ENCODE data around the gene MAT1A.

Gene MAT1A

GRCh38 chr10:80289451-80290287, at the start of gene MAT1A:
Gene MAT1A, minus strand, starts transcription at chr10:80289658. Its CDS starts 235 bp downstream, at chr10:80289423.
- Histone ChIP-seq H3K4me3 (ENCODE audit: low read depth, low read length) (no peak within 1 kb of the TSS), H3K9me3 (ENCODE audit: control insufficient read depth, insufficient read depth, low read depth, low read length) (no peaks in the 10 kb centered on the region), H3K27me3 (ENCODE audit: control insufficient read depth, insufficient read depth, low read length) (peaks cover 3% of the 10 kb centered on the region; the same call in 1 of the 2 replicates), H3K27ac (ENCODE audit: low read depth, low read length) (no peak within 1 kb of the TSS), H3K4me1 (ENCODE audit: control insufficient read depth, insufficient read depth, low read length) (peaks cover 5% of the 10 kb centered on the region; the same call in 1 of the 2 replicates), H3K36me3 (ENCODE audit: control insufficient read depth, insufficient read depth, low read length) (no peaks in the 10 kb centered on the region), H3K9ac (ENCODE audit: low read length) (peak within 1 kb of the TSS; percentile 46)

- Histone ChIP-seq H3K36me3 (ENCODE audit: control insufficient read depth, insufficient read depth, low read length) (no peaks in the 10 kb centered on the region), H3K27ac (ENCODE audit: low read depth, low read length) (no peak overlapping the region), H3K9ac (ENCODE audit: low read length) (no peak overlapping the region), H3K9me3 (ENCODE audit: control insufficient read depth, insufficient read depth, low read depth, low read length) (no peaks in the 10 kb centered on the region), H3K27me3 (ENCODE audit: control insufficient read depth, insufficient read depth, low read length) (no peaks in the 10 kb centered on the region; the same call in 1 of the 2 replicates), H3K4me1 (ENCODE audit: control insufficient read depth, insufficient read depth, low read length) (no peaks in the 10 kb centered on the region), H3K4me3 (ENCODE audit: low read depth, low read length) (no peak overlapping the region)
These were observed 44.5 kb upstream of the MAT1A start for GRCh38 chr10:80333983-80334382.

GRCh38 chr10:80324891-80325364, 35.5 kb upstream of the MAT1A start:
- no peak overlapping the region for H3K9ac ChIP-seq (ENCODE audit: low read length)
- no peak overlapping the region for H3K4me3 ChIP-seq (ENCODE audit: low read depth, low read length)
- no peaks in the 10 kb centered on the region for H3K36me3 ChIP-seq (ENCODE audit: control insufficient read depth, insufficient read depth, low read length)

GRCh38 chr10:80324086-80324485, 34.6 kb upstream of the MAT1A start:
- H3K4me3 ChIP-seq (ENCODE audit: low read depth, low read length): no peak overlapping the region
- H3K9ac ChIP-seq (ENCODE audit: low read length): no peak overlapping the region
- H3K36me3 ChIP-seq (ENCODE audit: control insufficient read depth, insufficient read depth, low read length): no peaks in the 10 kb centered on the region
- H3K4me1 ChIP-seq (ENCODE audit: control insufficient read depth, insufficient read depth, low read length): peaks cover 5% of the 10 kb centered on the region; the same call in 1 of the 2 replicates
- no peak overlapping the region for H3K27ac ChIP-seq (ENCODE audit: low read depth, low read length)
- no peaks in the 10 kb centered on the region for H3K9me3 ChIP-seq (ENCODE audit: control insufficient read depth, insufficient read depth, low read depth, low read length)
- H3K27me3 ChIP-seq (ENCODE audit: control insufficient read depth, insufficient read depth, low read length): peaks cover 2% of the 10 kb centered on the region; the same call in 1 of the 2 replicates

More at GRCh38 chr10:80324891-80325364, 35.5 kb upstream of the MAT1A start:
- H3K9me3 ChIP-seq (ENCODE audit: control insufficient read depth, insufficient read depth, low read depth, low read length): no peaks in the 10 kb centered on the region
- H3K27ac ChIP-seq (ENCODE audit: low read depth, low read length): no peak overlapping the region
- H3K27me3 ChIP-seq (ENCODE audit: control insufficient read depth, insufficient read depth, low read length): peaks cover 2% of the 10 kb centered on the region; the same call in 1 of the 2 replicates
- H3K4me1 ChIP-seq (ENCODE audit: control insufficient read depth, insufficient read depth, low read length): peaks cover 5% of the 10 kb centered on the region; the same call in 1 of the 2 replicates

- no peaks in the 10 kb centered on the region for H3K27me3 ChIP-seq (ENCODE audit: control insufficient read depth, insufficient read depth, low read length)
- H3K4me1 ChIP-seq (ENCODE audit: control insufficient read depth, insufficient read depth, low read length): peaks cover 5% of the 10 kb centered on the region; the same call in 1 of the 2 replicates
- no peak overlapping the region for H3K9ac ChIP-seq (ENCODE audit: low read length)
- no peak overlapping the region for H3K4me3 ChIP-seq (ENCODE audit: low read depth, low read length)
- H3K36me3 ChIP-seq (ENCODE audit: control insufficient read depth, insufficient read depth, low read length): no peaks in the 10 kb centered on the region
- H3K9me3 ChIP-seq (ENCODE audit: control insufficient read depth, insufficient read depth, low read depth, low read length): no peaks in the 10 kb centered on the region
- no peak overlapping the region for H3K27ac ChIP-seq (ENCODE audit: low read depth, low read length)
These were observed 33.9 kb upstream of the MAT1A start for GRCh38 chr10:80323311-80323710.

GRCh38 chr10:80322711-80323110, 33.3 kb upstream of the MAT1A start:
- Histone ChIP-seq H3K4me3 (ENCODE audit: low read depth, low read length) (no peak overlapping the region), H3K9ac (ENCODE audit: low read length) (no peak overlapping the region), H3K27me3 (ENCODE audit: control insufficient read depth, insufficient read depth, low read length) (no peaks in the 10 kb centered on the region), H3K27ac (ENCODE audit: low read depth, low read length) (no peak overlapping the region), H3K4me1 (ENCODE audit: control insufficient read depth, insufficient read depth, low read length) (peaks cover 5% of the 10 kb centered on the region; the same call in 1 of the 2 replicates), H3K36me3 (ENCODE audit: control insufficient read depth, insufficient read depth, low read length) (no peaks in the 10 kb centered on the region), H3K9me3 (ENCODE audit: control insufficient read depth, insufficient read depth, low read depth, low read length) (no peaks in the 10 kb centered on the region)

GRCh38 chr10:80322158-80322557, 32.7 kb upstream of the MAT1A start:
- no peak overlapping the region for H3K4me3 ChIP-seq (ENCODE audit: low read depth, low read length)
- no peaks in the 10 kb centered on the region for H3K36me3 ChIP-seq (ENCODE audit: control insufficient read depth, insufficient read depth, low read length)
- H3K9ac ChIP-seq (ENCODE audit: low read length): no peak overlapping the region
- H3K27ac ChIP-seq (ENCODE audit: low read depth, low read length): no peak overlapping the region
- H3K4me1 ChIP-seq (ENCODE audit: control insufficient read depth, insufficient read depth, low read length): peaks cover 5% of the 10 kb centered on the region; the same call in 1 of the 2 replicates
- no peaks in the 10 kb centered on the region for H3K9me3 ChIP-seq (ENCODE audit: control insufficient read depth, insufficient read depth, low read depth, low read length)
- no peaks in the 10 kb centered on the region for H3K27me3 ChIP-seq (ENCODE audit: control insufficient read depth, insufficient read depth, low read length)

- no peaks in the 10 kb centered on the region for H3K9me3 ChIP-seq (ENCODE audit: control insufficient read depth, insufficient read depth, low read depth, low read length)
- no peaks in the 10 kb centered on the region for H3K27me3 ChIP-seq (ENCODE audit: control insufficient read depth, insufficient read depth, low read length)
- no peaks in the 10 kb centered on the region for H3K36me3 ChIP-seq (ENCODE audit: control insufficient read depth, insufficient read depth, low read length)
- no peak overlapping the region for H3K4me3 ChIP-seq (ENCODE audit: low read depth, low read length)
- H3K27ac ChIP-seq (ENCODE audit: low read depth, low read length): no peak overlapping the region
- peaks cover 5% of the 10 kb centered on the region; the same call in 1 of the 2 replicates for H3K4me1 ChIP-seq (ENCODE audit: control insufficient read depth, insufficient read depth, low read length)
- no peak overlapping the region for H3K9ac ChIP-seq (ENCODE audit: low read length)
These were observed 31.7 kb upstream of the MAT1A start for GRCh38 chr10:80321183-80321582.

GRCh38 chr10:80320377-80320776, 30.9 kb upstream of the MAT1A start:
- Histone ChIP-seq H3K9ac (ENCODE audit: low read length) (no peak overlapping the region), H3K4me3 (ENCODE audit: low read depth, low read length) (no peak overlapping the region), H3K27ac (ENCODE audit: low read depth, low read length) (no peak overlapping the region), H3K36me3 (ENCODE audit: control insufficient read depth, insufficient read depth, low read length) (no peaks in the 10 kb centered on the region), H3K4me1 (ENCODE audit: control insufficient read depth, insufficient read depth, low read length) (peaks cover 5% of the 10 kb centered on the region; the same call in 1 of the 2 replicates), H3K9me3 (ENCODE audit: control insufficient read depth, insufficient read depth, low read depth, low read length) (no peaks in the 10 kb centered on the region), H3K27me3 (ENCODE audit: control insufficient read depth, insufficient read depth, low read length) (no peaks in the 10 kb centered on the region)

- peaks cover under 1% of the 10 kb centered on the region; the same call in 1 of the 2 replicates for H3K4me1 ChIP-seq (ENCODE audit: control insufficient read depth, insufficient read depth, low read length)
- no peak overlapping the region for H3K9ac ChIP-seq (ENCODE audit: low read length)
- H3K27ac ChIP-seq (ENCODE audit: low read depth, low read length): no peak overlapping the region
- no peaks in the 10 kb centered on the region for H3K27me3 ChIP-seq (ENCODE audit: control insufficient read depth, insufficient read depth, low read length)
- no peaks in the 10 kb centered on the region for H3K36me3 ChIP-seq (ENCODE audit: control insufficient read depth, insufficient read depth, low read length)
- no peaks in the 10 kb centered on the region for H3K9me3 ChIP-seq (ENCODE audit: control insufficient read depth, insufficient read depth, low read depth, low read length)
- no peak overlapping the region for H3K4me3 ChIP-seq (ENCODE audit: low read depth, low read length)
These were observed 30.4 kb upstream of the MAT1A start for GRCh38 chr10:80319725-80320290.

GRCh38 chr10:80319318-80319717, 29.9 kb upstream of the MAT1A start:
- H3K27me3 ChIP-seq (ENCODE audit: control insufficient read depth, insufficient read depth, low read length): no peaks in the 10 kb centered on the region
- no peaks in the 10 kb centered on the region for H3K4me1 ChIP-seq (ENCODE audit: control insufficient read depth, insufficient read depth, low read length)
- H3K9ac ChIP-seq (ENCODE audit: low read length): no peak overlapping the region
- no peaks in the 10 kb centered on the region for H3K36me3 ChIP-seq (ENCODE audit: control insufficient read depth, insufficient read depth, low read length)
- no peak overlapping the region for H3K4me3 ChIP-seq (ENCODE audit: low read depth, low read length)
- no peaks in the 10 kb centered on the region for H3K9me3 ChIP-seq (ENCODE audit: control insufficient read depth, insufficient read depth, low read depth, low read length)
- H3K27ac ChIP-seq (ENCODE audit: low read depth, low read length): no peak overlapping the region
